Right lobe of liver (tissue), 4 donors: Measurements from ENCODE around the gene GFRA1.

ENCODE experiments used
- CTCF ChIP-seq, 4 donors: fragments of 200-600 bp in 3 of 4; fragments of 450-650 bp in 1 of 4; IDR thresholded peaks; one replicate each; pipeline versions ENCODE4 v1.5.1 to v1.8.0; 2016 to 2022; ENCODE audit warnings: antibody characterized with exemption in 4 of 4, mild to moderate bottlenecking in 2 of 4
- POLR2A ChIP-seq: fragments of 450-650 bp; IDR thresholded peaks from one replicate; pipeline ENCODE4 v1.6.1; 2017; ENCODE audit warnings: antibody characterized with exemption, mild to moderate bottlenecking
- donor health status: DM: no; HTN: no; CAD: no.
- donor health status: DM: no; HTN: no; CAD: no.
- donor health status: DM: no; HTN: yes; CAD: no.

DNA sequence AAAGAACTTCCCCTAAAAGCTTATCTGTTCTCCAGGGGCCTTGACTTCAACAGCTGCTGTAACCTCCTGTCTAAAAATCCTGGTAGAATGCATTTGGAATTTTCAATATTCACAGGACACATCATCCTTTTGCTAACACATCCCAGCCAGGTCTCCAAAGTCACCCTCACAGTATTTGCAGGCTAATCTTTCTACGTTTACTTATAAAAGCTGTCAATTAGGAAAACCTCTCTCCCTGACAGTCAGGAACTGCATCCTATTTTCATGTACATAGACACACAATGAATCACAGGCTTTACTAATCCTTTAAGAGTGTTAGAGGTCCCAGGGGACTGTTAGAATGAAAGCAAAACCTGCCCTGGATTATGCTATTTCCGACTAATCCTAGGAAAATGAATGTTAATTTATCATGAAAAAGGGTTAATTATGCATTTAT, 102.2 kb downstream of the GFRA1 start:
- TF ChIP-seq CTCF (IDR thresholded peaks at IDR 0.05), result no peak
- no peak for TF ChIP-seq POLR2A
